ENCODE results near the gene GLIS1. TPM values are rescaled to one million over a fixed set of nuclear protein-coding genes. Genes with fewer than 3 reads are reported as not detected.

GLIS1 gene
- total and polyA plus RNA-seq, 2 of the 8 experiments (the other 6 are each of a cell fraction or from before 2014, with no cell fraction given), result 0.15 to 0.22 TPM

- H3K14ac ChIP-seq (ENCODE audit: insufficient read length), result no peak overlapping the region
- H2AK5ac ChIP-seq (ENCODE audit: low read depth, low read length), result no peak overlapping the region
- H4K20me1 ChIP-seq (replicated peaks in 1 of 2; ENCODE audit: control insufficient read depth in 1 of 2, insufficient read depth in 2 of 2, low read length in 2 of 2), result no peaks in the 10 kb centered on the region
- H3K79me2 ChIP-seq (ENCODE audit: control insufficient read depth in 1 of 2, insufficient read depth in 2 of 2, low read length in 2 of 2), result no peaks in the 10 kb centered on the region
- H4K91ac ChIP-seq (replicated peaks; ENCODE audit: insufficient read length, low read length), result no peak overlapping the region
- 88% methylated on average over 17 of the region's 17 CpGs; no CpG with 5 or more reads in 1 of the 2 experiments for WGBS, 2 experiments (ENCODE audit: extremely low coverage in 1 of 2, insufficient coverage in 1 of 2, insufficient read length in 1 of 2, insufficient replicate concordance in 2 of 2, low coverage in 1 of 2, low lambda C conversion rate in 2 of 2, missing lambda C conversion rate in 1 of 2)
- H3K27me3 ChIP-seq (replicated peaks in 1 of 4; ENCODE audit: control insufficient read depth in 3 of 4, extremely low read depth in 1 of 4, insufficient read depth in 3 of 4, low read length in 3 of 4), result 0 out of 7 replicates have a peak, but pooled peaks cover 0 to 2% (median 0%) of the 10 kb centered on the region in 4 experiments
- H3K4me3 ChIP-seq (ENCODE audit: extremely low read depth in 1 of 4, insufficient read depth in 2 of 4, low read depth in 3 of 4, low read length in 4 of 4), result no peak overlapping the region
- H3K4ac ChIP-seq (replicated peaks; ENCODE audit: insufficient read length, low read depth, low read length), result no peak overlapping the region
- DNase-seq (ENCODE audit: low read depth in 1 of 2, low spot score in 2 of 2) (no peak), FAIRE-seq (no peak)
- no peak overlapping the region for H3K23ac ChIP-seq (ENCODE audit: insufficient read length)
- peaks cover 3% of the 10 kb centered on the region for H3K23me2 ChIP-seq (ENCODE audit: low read depth, low read length)
- H3K79me1 ChIP-seq (ENCODE audit: low read depth, low read length), result no peaks in the 10 kb centered on the region
- CTCF ChIA-PET (ENCODE audit: partially characterized antibody), result no interaction called here
- H2BK20ac ChIP-seq (ENCODE audit: low read length), result no peak overlapping the region
- no peak overlapping the region for H3K56ac ChIP-seq (replicated peaks; ENCODE audit: insufficient read length, low read depth, low read length)
- H3K4me1 ChIP-seq (replicated peaks in 1 of 4; ENCODE audit: control insufficient read depth in 3 of 4, insufficient read depth in 4 of 4, low read length in 3 of 4), result peaks cover 2 to 18% (median 13%) of the 10 kb centered on the region in 4 experiments
- no peak overlapping the region; the same call in 1 of the 2 replicates for H4K8ac ChIP-seq (ENCODE audit: extremely low read depth, insufficient read depth, low read length)
- H2BK12ac ChIP-seq (ENCODE audit: low read depth, low read length), result no peak overlapping the region
- TF ChIP-seq RXRA (IDR thresholded peaks at IDR 0.05; ENCODE audit: insufficient read depth, low read depth, low read length) (no peak), RFX5 (IDR thresholded peaks at IDR 0.05; ENCODE audit: borderline replicate concordance, low read depth, low read length) (no peak), SP4 (IDR thresholded peaks at IDR 0.05; ENCODE audit: low read length) (no peak), GTF2F1 (IDR thresholded peaks at IDR 0.05; ENCODE audit: borderline replicate concordance, low read depth, low read length) (no peak)
- H3K27ac ChIP-seq (ENCODE audit: low read depth, low read length), result no peak overlapping the region
- no peak overlapping the region for H3K9ac ChIP-seq (replicated peaks in 1 of 4; ENCODE audit: extremely low read depth in 1 of 4, low read depth in 3 of 4, low read length in 3 of 4)
- no peak overlapping the region for H3K18ac ChIP-seq (ENCODE audit: extremely low read depth, low read length)
- H2BK120ac ChIP-seq (replicated peaks; ENCODE audit: low read depth, low read length), result no peak overlapping the region
- no peaks in the 10 kb centered on the region for H3K36me3 ChIP-seq (ENCODE audit: control insufficient read depth in 2 of 4, insufficient read depth in 4 of 4, low read length in 3 of 4)
- H4K5ac ChIP-seq (ENCODE audit: insufficient read length, low read depth, low read length), result no peak overlapping the region
- no peaks in the 10 kb centered on the region for H3K9me3 ChIP-seq (ENCODE audit: insufficient read depth in 2 of 2, low read depth in 1 of 2, low read length in 1 of 2)
- no peak overlapping the region for H2BK15ac ChIP-seq (ENCODE audit: low read length)
- H2AFZ ChIP-seq (ENCODE audit: low read length), result no peak overlapping the region
- H3K4me2 ChIP-seq (ENCODE audit: insufficient read depth in 1 of 2, low read depth in 2 of 2, low read length in 2 of 2), result no peak overlapping the region
- H2BK5ac ChIP-seq (ENCODE audit: low read depth, low read length), result no peak overlapping the region
- POLR2A ChIA-PET (ENCODE audit: partially characterized antibody), result interaction anchor here (1.0 kb wide), 1 partner anchor 44 kb away, joined by 3 read pairs; no protein-coding TSS in a partner anchor
These were observed 190.9 kb downstream of the GLIS1 start for GRCh38 chr1:53548031-53548491.

All from H1 (cell line).